CD14-positive monocyte (primary cell): ENCODE data around the gene GDI2. TPM values are rescaled to one million over a fixed set of nuclear protein-coding genes. Genes with fewer than 3 reads are reported as not detected.

ENCODE experiments used
- DNase-seq, 3 donors: peaks; one replicate each; pipeline ENCODE4 v3.0.0-alpha.2; 2011 to 2022
- H2AFZ ChIP-seq: 2 replicates; pipeline ENCODE4 v1.6.0; 2012; ENCODE audit warnings: mild to moderate bottlenecking, low read depth, low read length, inconsistent platforms; ENCODE audit not compliant: insufficient read depth, poor library complexity, severe bottlenecking
- H3K27ac ChIP-seq, 2 donors: 1 replicate in 1 of 2; 2 replicates in 1 of 2; pipeline ENCODE4 v1.5.1; 2012 to 2013; ENCODE audit warnings: low read length in 2 of 2, control low read depth in 1 of 2, inconsistent platforms in 1 of 2, low read depth in 1 of 2, mild to moderate bottlenecking in 1 of 2
- H3K27me3 ChIP-seq, 2 donors: one replicate each; pipeline versions ENCODE4 v1.6.0 to v1.6.1; 2011 to 2013; ENCODE audit warnings: low read length in 2 of 2; ENCODE audit not compliant: control insufficient read depth in 2 of 2, insufficient read depth in 2 of 2
- H3K36me3 ChIP-seq, 2 donors: replicated peaks in 1 of 2; 1 replicate in 1 of 2; 2 replicates in 1 of 2; pipeline versions ENCODE4 v1.5.1 to v1.6.1; 2012 to 2013; ENCODE audit warnings: low read length in 2 of 2, control low read depth in 1 of 2, inconsistent platforms in 1 of 2, mild to moderate bottlenecking in 1 of 2; ENCODE audit not compliant: insufficient read depth in 2 of 2, control insufficient read depth in 1 of 2
- H3K4me1 ChIP-seq, 2 donors: 1 replicate in 1 of 2; 2 replicates in 1 of 2; pipeline versions ENCODE4 v1.5.1 to v1.6.1; 2012 to 2013; ENCODE audit warnings: low read length in 2 of 2, control low read depth in 1 of 2, inconsistent platforms in 1 of 2, mild to moderate bottlenecking in 1 of 2, moderate library complexity in 1 of 2; ENCODE audit not compliant: insufficient read depth in 2 of 2, control insufficient read depth in 1 of 2
- H3K4me2 ChIP-seq: replicated peaks from 2 replicates; pipeline ENCODE3; 2012; ENCODE audit warnings: low read length, moderate library complexity, mild to moderate bottlenecking; ENCODE audit not compliant: poor library complexity, severe bottlenecking; ENCODE audit errors: extremely low read depth
- H3K4me3 ChIP-seq, 3 experiments: fragments of 200-600 bp in 1 of 3; sonication (generic) in 1 of 3; replicated peaks in 1 of 3; 1 replicate in 2 of 3; 2 replicates in 1 of 3; pipeline ENCODE4 v1.5.1; 2011 to 2013; ENCODE audit warnings: low read length in 3 of 3, mild to moderate bottlenecking in 3 of 3, control low read depth in 2 of 3, low read depth in 2 of 3, inconsistent platforms in 1 of 3, moderate library complexity in 1 of 3
- H3K79me2 ChIP-seq: 2 replicates; pipeline ENCODE4 v1.6.0; 2012; ENCODE audit warnings: mild to moderate bottlenecking, control low read depth, inconsistent platforms, low read length, moderate library complexity; ENCODE audit not compliant: insufficient read depth
- H3K9ac ChIP-seq: 2 replicates; pipeline ENCODE4 v1.6.0; 2017; ENCODE audit warnings: low read length, mild to moderate bottlenecking; ENCODE audit not compliant: insufficient read depth, poor library complexity, severe bottlenecking
- H3K9me3 ChIP-seq, 2 donors: replicated peaks in 1 of 2; 1 replicate in 1 of 2; 2 replicates in 1 of 2; pipeline versions ENCODE4 v1.5.1 to v1.6.1; 2012 to 2013; ENCODE audit warnings: low read length in 2 of 2, control low read depth in 1 of 2; ENCODE audit not compliant: control insufficient read depth in 1 of 2, insufficient read depth in 1 of 2
- H4K20me1 ChIP-seq: 2 replicates; pipeline ENCODE4 v1.6.0; 2012; ENCODE audit warnings: mild to moderate bottlenecking, low read length, control low read depth, moderate library complexity; ENCODE audit not compliant: insufficient read depth
- H3K27ac Mint-ChIP-seq, 7 donors: one replicate each; pipeline ENCODE4 v1.8.0; 2020; ENCODE audit warnings: mild to moderate bottlenecking in 7 of 7, mixed read lengths in 7 of 7, moderate library complexity in 6 of 7, inconsistent platforms in 2 of 7
- H3K27me3 Mint-ChIP-seq, 3 donors: one replicate each; pipeline ENCODE4 v1.8.0; 2021 to 2022; ENCODE audit warnings: low read depth in 3 of 3, mild to moderate bottlenecking in 3 of 3, mixed read lengths in 3 of 3, moderate library complexity in 3 of 3, inconsistent platforms in 1 of 3
- H3K36me3 Mint-ChIP-seq, 2 donors: one replicate each; pipeline ENCODE4 v1.8.0; 2020; ENCODE audit warnings: mixed read lengths in 2 of 2, inconsistent platforms in 1 of 2, mild to moderate bottlenecking in 1 of 2
- H3K4me1 Mint-ChIP-seq: one replicate; pipeline ENCODE4 v1.8.0; 2020; ENCODE audit warnings: mild to moderate bottlenecking, mixed read lengths
- H3K4me3 Mint-ChIP-seq, 2 donors: one replicate each; pipeline ENCODE4 v1.8.0; 2020; ENCODE audit warnings: mild to moderate bottlenecking in 2 of 2, mixed read lengths in 2 of 2, moderate library complexity in 1 of 2
- H3K9me3 Mint-ChIP-seq, 7 donors: one replicate each; pipeline ENCODE4 v1.8.0; 2020 to 2022; ENCODE audit warnings: mixed read lengths in 7 of 7, mild to moderate bottlenecking in 6 of 7, moderate library complexity in 6 of 7, inconsistent platforms in 2 of 7
- WGBS: methylation state at CpG from one replicate; pipeline ENCODE4 v1.1.5; 2013; ENCODE audit warnings: missing lambda C conversion rate; ENCODE audit not compliant: insufficient coverage; 5-methylcytosine and 5-hydroxymethylcytosine counted together
- intact Hi-C, 2 donors: fragments of 100-400 bp; cut with micrococcal nuclease; formaldehyde crosslinking; loops; one replicate each; pipeline versions ENCODE4 v1.15.0 to v1.15.1; 2023
- polyA plus RNA-seq, 3 donors: library from polyadenylated mRNA; depleted of rRNA in 1 of 3; unstranded in 2 of 3; stranded (reverse) in 1 of 3; fragments of 300-500 nt in 2 of 3; fragments of >200 nt in 1 of 3; fragmentation: Illumina TruSeq in 2 of 3; gene quantifications; 1 replicate in 2 of 3; 2 replicates in 1 of 3; pipeline ENCODE4 v1.2.3, GENCODE V29; 2012 to 2021
- TF ChIP-seq, protein P1 (sequence below): fragments of 200-600 bp; IDR thresholded peaks from one replicate; pipeline ENCODE4 v1.8.0; 2022; ENCODE audit warnings: antibody characterized with exemption, mild to moderate bottlenecking

The GDI2 gene
- polyA plus RNA-seq, 3 donors = 100 to 320 (median 316) TPM

DNA sequence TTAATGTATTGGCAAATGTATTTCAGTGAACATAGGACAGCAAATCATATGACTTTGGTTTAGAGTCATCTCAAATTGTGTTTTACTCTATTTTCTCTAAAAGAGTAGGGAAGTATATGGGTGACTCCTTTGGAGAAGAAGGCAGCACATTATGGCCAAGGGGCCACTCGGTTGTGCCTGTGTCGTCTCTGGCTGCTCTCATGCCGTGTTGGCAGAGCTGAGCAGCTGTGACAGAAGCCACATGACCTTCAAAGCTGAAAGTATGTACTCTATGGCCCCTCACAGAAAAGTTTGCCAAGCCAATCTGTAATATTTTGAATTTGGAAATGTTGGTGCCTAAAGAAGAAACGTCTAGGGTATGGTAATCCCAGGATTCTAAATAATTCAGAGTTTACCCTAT, 81.1 kb downstream of the GDI2 start:
- no peaks in the 10 kb centered on the region for H3K27me3 Mint-ChIP-seq
- intact Hi-C loops = no loop called here
- H3K36me3 ChIP-seq = peaks cover 72 to 78% of the 10 kb centered on the region in 2 donors

DNA sequence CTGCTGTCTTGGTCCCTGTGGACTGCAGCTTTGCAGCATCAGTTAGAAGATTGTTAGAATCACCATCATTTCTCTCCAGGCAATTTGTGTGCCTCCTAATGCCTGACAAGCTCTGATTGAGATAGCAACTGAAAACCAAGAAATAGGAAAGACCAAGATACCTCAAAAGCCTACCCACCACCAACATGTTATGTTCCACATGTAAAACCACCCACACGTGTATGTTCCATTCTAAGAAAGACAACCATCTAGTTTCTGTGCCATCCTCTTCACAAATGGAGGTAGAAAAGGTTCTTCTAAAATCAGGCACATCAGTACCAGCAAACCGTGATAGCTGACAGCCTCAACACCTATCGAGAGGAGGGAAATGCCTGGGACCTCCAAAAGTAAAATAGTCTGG, 81.7 kb downstream of the GDI2 start:
- Histone ChIP-seq H3K9ac (no peak overlapping the region), H3K4me3 (no peak overlapping the region), H4K20me1 (peaks cover 4% of the 10 kb centered on the region), H3K4me2 (no peak overlapping the region), H3K27ac (no peak overlapping the region), H3K79me2 (no peaks in the 10 kb centered on the region), H3K9me3 (no peaks in the 10 kb centered on the region), H2AFZ (no peak overlapping the region), H3K27me3 (no peaks in the 10 kb centered on the region), H3K36me3 (peaks cover 72 to 81% of the 10 kb centered on the region in 2 donors), H3K4me1 (no peaks in the 10 kb centered on the region)
- Mint-ChIP-seq H3K27me3 (no peaks in the 10 kb centered on the region), H3K36me3 (peaks cover 66 to 87% of the 10 kb centered on the region in 2 donors), H3K27ac (peak overlapping the region in 1 of 7 donors; percentile 32), H3K4me3 (no peak overlapping the region), H3K4me1 (peaks cover 3% of the 10 kb centered on the region), H3K9me3 (no peaks in the 10 kb centered on the region)
- DNase-seq = no peak
- no CpG with 5 or more reads among the region's 3 CpGs for WGBS
- intact Hi-C loops = no loop called here
- TF ChIP-seq, protein P1, sequence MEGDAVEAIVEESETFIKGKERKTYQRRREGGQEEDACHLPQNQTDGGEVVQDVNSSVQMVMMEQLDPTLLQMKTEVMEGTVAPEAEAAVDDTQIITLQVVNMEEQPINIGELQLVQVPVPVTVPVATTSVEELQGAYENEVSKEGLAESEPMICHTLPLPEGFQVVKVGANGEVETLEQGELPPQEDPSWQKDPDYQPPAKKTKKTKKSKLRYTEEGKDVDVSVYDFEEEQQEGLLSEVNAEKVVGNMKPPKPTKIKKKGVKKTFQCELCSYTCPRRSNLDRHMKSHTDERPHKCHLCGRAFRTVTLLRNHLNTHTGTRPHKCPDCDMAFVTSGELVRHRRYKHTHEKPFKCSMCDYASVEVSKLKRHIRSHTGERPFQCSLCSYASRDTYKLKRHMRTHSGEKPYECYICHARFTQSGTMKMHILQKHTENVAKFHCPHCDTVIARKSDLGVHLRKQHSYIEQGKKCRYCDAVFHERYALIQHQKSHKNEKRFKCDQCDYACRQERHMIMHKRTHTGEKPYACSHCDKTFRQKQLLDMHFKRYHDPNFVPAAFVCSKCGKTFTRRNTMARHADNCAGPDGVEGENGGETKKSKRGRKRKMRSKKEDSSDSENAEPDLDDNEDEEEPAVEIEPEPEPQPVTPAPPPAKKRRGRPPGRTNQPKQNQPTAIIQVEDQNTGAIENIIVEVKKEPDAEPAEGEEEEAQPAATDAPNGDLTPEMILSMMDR = no peak

More for the DNA sequence above, 81.1 kb downstream of the GDI2 start:
- Histone ChIP-seq H3K4me3 (no peak overlapping the region), H3K9ac (no peak overlapping the region), H3K4me2 (no peak overlapping the region), H3K4me1 (no peaks in the 10 kb centered on the region), H3K27ac (no peak overlapping the region), H4K20me1 (peaks cover 4% of the 10 kb centered on the region), H3K27me3 (no peaks in the 10 kb centered on the region), H2AFZ (no peak overlapping the region), H3K9me3 (no peaks in the 10 kb centered on the region), H3K79me2 (no peaks in the 10 kb centered on the region)
- DNase-seq = no peak
- peaks cover 3% of the 10 kb centered on the region for H3K4me1 Mint-ChIP-seq
- H3K4me3 Mint-ChIP-seq = no peak overlapping the region
- peak overlapping the region in 1 of 7 donors; percentile 37 for H3K27ac Mint-ChIP-seq
- no peaks in the 10 kb centered on the region for H3K9me3 Mint-ChIP-seq
- 95% methylated on average over 4 of the region's 4 CpGs for WGBS
- H3K36me3 Mint-ChIP-seq = peaks cover 64 to 87% of the 10 kb centered on the region in 2 donors
- TF ChIP-seq, protein P1 = no peak
